IPS-11a (cell line): ENCODE measurements around the gene TRIM41.
"Not testable (repeated sequence)": the region's sequence is repeated elsewhere in the genome, so short reads cannot be mapped to it uniquely, and the experiment has no call there.

ENCODE experiments used
- H3K4me3 ChIP-seq: one replicate; pipeline ENCODE4 v1.5.1; 2013; ENCODE audit warnings: low read depth, low read length, control low read depth

The TRIM41 gene

GRCh38 chr5:181281984-181282316, 58.9 kb downstream of the TRIM41 start:
- peak overlapping the region; percentile 81 for H3K4me3 ChIP-seq

GRCh38 chr5:181282415-181282814, 59.3 kb downstream of the TRIM41 start:
- peak overlapping the region; percentile 81 for H3K4me3 ChIP-seq

DNA sequence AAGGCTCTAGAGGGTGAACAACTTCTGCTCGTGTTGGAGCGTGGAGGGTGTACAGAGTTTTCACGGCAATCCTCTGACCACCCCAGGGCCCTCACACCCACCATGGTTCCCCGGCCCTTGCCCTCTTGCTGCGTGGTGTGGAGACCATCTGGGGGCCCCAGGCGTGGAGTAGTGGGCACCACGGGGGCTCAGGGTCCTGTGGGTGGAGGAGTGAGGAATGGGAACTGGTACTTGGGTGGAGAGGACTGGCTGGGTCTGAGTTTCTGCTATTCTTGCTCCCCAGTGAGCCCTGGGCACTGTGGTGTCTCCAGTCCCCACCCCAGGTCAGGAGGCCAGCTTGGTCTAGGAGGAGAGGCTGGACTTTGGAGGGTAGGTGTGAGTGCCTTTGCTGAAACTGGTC, 59.8 kb downstream of the TRIM41 start:
- no peak overlapping the region for H3K4me3 ChIP-seq

GRCh38 chr5:181283347-181283746, 60.3 kb downstream of the TRIM41 start:
- no peak overlapping the region for H3K4me3 ChIP-seq

- not testable (repeated sequence) for H3K4me3 ChIP-seq
Observed at GRCh38 chr5:181283841-181284755, 61.0 kb downstream of the TRIM41 start.
